Endodermal cell (in vitro differentiated cells): ENCODE measurements around the gene LILRA5. TPM values are rescaled to one million over a fixed set of nuclear protein-coding genes. Genes with fewer than 3 reads are reported as not detected.

ENCODE experiments used
- DNase-seq: peaks from one replicate; pipeline ENCODE4 v3.0.0-alpha.2; 2017
- H3K27ac ChIP-seq: 2 replicates; pipeline ENCODE4 v1.5.1; 2013; ENCODE audit warnings: mild to moderate bottlenecking, low read depth, low read length, moderate library complexity
- H3K27me3 ChIP-seq: 2 replicates; pipeline ENCODE4 v1.6.1; 2013; ENCODE audit warnings: mild to moderate bottlenecking, low read length, moderate library complexity; ENCODE audit not compliant: insufficient read depth, control insufficient read depth, poor library complexity, severe bottlenecking
- H3K36me3 ChIP-seq: 2 replicates; pipeline ENCODE4 v1.7.0; 2013; ENCODE audit warnings: mild to moderate bottlenecking, low read length, moderate library complexity; ENCODE audit not compliant: control insufficient read depth, insufficient read depth
- H3K4me1 ChIP-seq: one replicate; pipeline ENCODE4 v1.7.0; 2013; ENCODE audit warnings: low read length; ENCODE audit not compliant: control insufficient read depth, insufficient read depth
- H3K4me3 ChIP-seq: 2 replicates; pipeline ENCODE4 v1.5.1; 2013; ENCODE audit warnings: mild to moderate bottlenecking, low read length, moderate library complexity
- H3K9ac ChIP-seq: 2 replicates; pipeline ENCODE4 v1.6.1; 2013; ENCODE audit warnings: mild to moderate bottlenecking, low read length, moderate library complexity; ENCODE audit not compliant: poor library complexity, severe bottlenecking; ENCODE audit errors: extremely low read depth
- H3K9me3 ChIP-seq: 2 replicates; pipeline ENCODE4 v1.6.1; 2013; ENCODE audit warnings: mild to moderate bottlenecking, low read length, moderate library complexity; ENCODE audit not compliant: control insufficient read depth
- H3K27ac Mint-ChIP-seq: 2 replicates; pipeline ENCODE4 v1.8.0; 2020; ENCODE audit warnings: mixed read lengths
- H3K27me3 Mint-ChIP-seq: 2 replicates; pipeline ENCODE4 v1.8.0; 2021; ENCODE audit warnings: mild to moderate bottlenecking, mixed read lengths; ENCODE audit not compliant: insufficient read depth
- H3K36me3 Mint-ChIP-seq: 2 replicates; pipeline ENCODE4 v1.8.0; 2020; ENCODE audit warnings: low read depth, mixed read lengths
- H3K4me1 Mint-ChIP-seq: 2 replicates; pipeline ENCODE4 v1.8.0; 2020; ENCODE audit warnings: mixed read lengths
- H3K4me3 Mint-ChIP-seq: 2 replicates; pipeline ENCODE4 v1.8.0; 2020; ENCODE audit warnings: mild to moderate bottlenecking, moderate library complexity, mixed read lengths
- H3K9me3 Mint-ChIP-seq: 2 replicates; pipeline ENCODE4 v1.8.0; 2020; ENCODE audit warnings: mild to moderate bottlenecking, mixed read lengths
- WGBS, 2 experiments: methylation state at CpG; one replicate each; pipeline versions ENCODE4 v1.1.5 to v1.1.7; 2013; ENCODE audit warnings: missing lambda C conversion rate in 2 of 2, mixed read lengths in 1 of 2; ENCODE audit not compliant: insufficient coverage in 1 of 2, insufficient read length in 1 of 2; 5-methylcytosine and 5-hydroxymethylcytosine counted together
- total RNA-seq, 2 donors: library from RNA; stranded (reverse); fragmentation: NEBNext Ultra II Directional in 1 of 2; extraction: Animal tissue kit (Norgen Biotek cat#: 25700) in 1 of 2; gene quantifications; 2 replicates in 1 of 2; 3 replicates in 1 of 2; pipeline ENCODE4 v1.2.1, GENCODE V29; 2021
- TF ChIP-seq, protein P1 (sequence below): fragments of 200-600 bp; sonication (generic); conservative IDR thresholded peaks from 2 replicates; pipeline ENCODE4 v1.5.0; 2021; ENCODE audit warnings: antibody characterized with exemption, mild to moderate bottlenecking

LILRA5 gene
- total RNA-seq, 2 donors from 2014 or later = not detected

DNA sequence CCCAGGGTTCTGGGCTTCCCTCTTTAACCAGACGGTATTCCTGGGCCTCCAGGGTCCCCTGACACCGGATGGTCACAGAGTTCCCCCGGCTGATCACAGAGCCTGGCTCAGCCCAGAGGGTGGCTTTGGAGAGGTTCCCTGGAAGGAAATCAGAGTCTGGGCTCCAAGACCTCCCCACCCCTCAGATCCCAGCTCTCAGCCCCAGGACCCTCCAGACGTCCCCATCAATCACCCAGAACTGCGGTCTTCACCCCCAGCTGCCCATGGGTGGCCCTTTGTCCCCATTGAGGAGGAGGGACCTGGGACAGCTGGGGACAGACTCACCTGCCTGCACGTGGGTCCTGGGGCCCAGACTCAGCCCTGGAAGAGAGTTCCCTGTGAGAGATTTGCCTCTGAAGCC, 955 bp downstream of the LILRA5 start:
- peaks cover 4% of the 10 kb centered on the region for H3K9me3 Mint-ChIP-seq
- no peaks in the 10 kb centered on the region for H3K36me3 Mint-ChIP-seq
- H3K27ac ChIP-seq = no peak overlapping the region

DNA sequence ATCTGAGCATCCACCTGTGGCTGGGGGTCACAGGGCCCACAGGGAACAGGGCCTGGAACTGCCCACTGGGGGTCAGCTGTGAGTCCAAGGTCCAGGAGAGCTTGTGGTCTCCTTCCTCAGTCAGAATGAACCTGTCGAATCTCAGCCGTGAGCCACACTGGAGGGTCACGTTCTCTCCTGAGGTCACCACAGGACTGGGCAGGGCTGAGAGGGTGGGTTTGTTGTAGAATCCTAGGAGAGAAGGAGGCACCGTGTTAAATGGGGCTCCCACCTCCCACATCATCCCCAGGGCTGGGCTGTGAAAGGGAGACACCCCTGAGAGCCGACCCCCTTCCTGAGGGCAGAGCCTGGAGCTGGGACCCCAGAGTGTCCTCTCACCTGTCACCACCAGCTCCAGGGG, 1.5 kb downstream of the LILRA5 start:
- WGBS, 2 experiments = 60 to 83% methylated on average over 1 to 4 of the region's 5 CpGs
- H3K27me3 Mint-ChIP-seq = peaks cover 6% of the 10 kb centered on the region
- no peak overlapping the region for H3K4me3 Mint-ChIP-seq
- peaks cover 8% of the 10 kb centered on the region for H3K9me3 Mint-ChIP-seq
- Histone ChIP-seq H3K4me3 (no peak overlapping the region), H3K36me3 (no peaks in the 10 kb centered on the region), H3K27me3 (no peaks in the 10 kb centered on the region), H3K9ac (no peak overlapping the region), H3K27ac (no peak overlapping the region), H3K4me1 (no peaks in the 10 kb centered on the region), H3K9me3 (no peaks in the 10 kb centered on the region)
- no peak overlapping the region for H3K27ac Mint-ChIP-seq
- no peaks in the 10 kb centered on the region for H3K36me3 Mint-ChIP-seq
- TF ChIP-seq, protein P1, sequence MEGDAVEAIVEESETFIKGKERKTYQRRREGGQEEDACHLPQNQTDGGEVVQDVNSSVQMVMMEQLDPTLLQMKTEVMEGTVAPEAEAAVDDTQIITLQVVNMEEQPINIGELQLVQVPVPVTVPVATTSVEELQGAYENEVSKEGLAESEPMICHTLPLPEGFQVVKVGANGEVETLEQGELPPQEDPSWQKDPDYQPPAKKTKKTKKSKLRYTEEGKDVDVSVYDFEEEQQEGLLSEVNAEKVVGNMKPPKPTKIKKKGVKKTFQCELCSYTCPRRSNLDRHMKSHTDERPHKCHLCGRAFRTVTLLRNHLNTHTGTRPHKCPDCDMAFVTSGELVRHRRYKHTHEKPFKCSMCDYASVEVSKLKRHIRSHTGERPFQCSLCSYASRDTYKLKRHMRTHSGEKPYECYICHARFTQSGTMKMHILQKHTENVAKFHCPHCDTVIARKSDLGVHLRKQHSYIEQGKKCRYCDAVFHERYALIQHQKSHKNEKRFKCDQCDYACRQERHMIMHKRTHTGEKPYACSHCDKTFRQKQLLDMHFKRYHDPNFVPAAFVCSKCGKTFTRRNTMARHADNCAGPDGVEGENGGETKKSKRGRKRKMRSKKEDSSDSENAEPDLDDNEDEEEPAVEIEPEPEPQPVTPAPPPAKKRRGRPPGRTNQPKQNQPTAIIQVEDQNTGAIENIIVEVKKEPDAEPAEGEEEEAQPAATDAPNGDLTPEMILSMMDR = no peak
- H3K4me1 Mint-ChIP-seq = no peaks in the 10 kb centered on the region
- DNase-seq = no peak

More for the DNA sequence above, 955 bp downstream of the LILRA5 start:
- Histone ChIP-seq H3K27me3 (no peaks in the 10 kb centered on the region), H3K4me3 (no peak overlapping the region), H3K4me1 (no peaks in the 10 kb centered on the region), H3K9me3 (no peaks in the 10 kb centered on the region), H3K9ac (no peak overlapping the region), H3K36me3 (no peaks in the 10 kb centered on the region)
- DNase-seq = no peak
- TF ChIP-seq, protein P1 = no peak
- WGBS, 2 experiments = 75 to 83% methylated on average over 5 to 6 of the region's 6 CpGs
- Mint-ChIP-seq H3K4me3 (no peak overlapping the region), H3K27me3 (peaks cover 6% of the 10 kb centered on the region), H3K27ac (no peak overlapping the region), H3K4me1 (no peaks in the 10 kb centered on the region)

DNA sequence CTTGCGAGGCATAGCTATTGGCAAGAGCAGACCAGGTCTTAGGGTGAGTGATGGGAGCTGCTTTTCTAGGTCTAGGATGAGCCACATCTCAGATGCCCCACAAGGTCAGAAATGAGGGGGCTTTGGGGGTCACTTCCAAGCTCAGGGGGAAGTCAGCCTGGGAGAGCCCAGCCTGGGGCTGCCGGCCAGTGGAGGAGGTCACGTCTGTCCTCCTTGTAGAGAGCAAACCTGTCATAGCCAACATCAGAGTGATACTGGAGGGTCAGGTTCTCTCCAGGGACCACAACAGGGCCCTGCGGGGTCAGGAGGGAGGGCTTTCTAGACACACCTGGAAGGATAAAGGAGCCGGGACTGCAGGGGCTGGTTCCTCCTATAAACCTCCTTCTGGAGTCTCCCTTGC, 2.4 kb downstream of the LILRA5 start:
- no peak overlapping the region for H3K27ac ChIP-seq
- H3K36me3 Mint-ChIP-seq = no peaks in the 10 kb centered on the region
- peaks cover 8% of the 10 kb centered on the region for H3K9me3 Mint-ChIP-seq
- no peaks in the 10 kb centered on the region for H3K9me3 ChIP-seq
- DNase-seq = no peak
- no peak overlapping the region for H3K27ac Mint-ChIP-seq
- H3K4me3 ChIP-seq = no peak overlapping the region
- no peaks in the 10 kb centered on the region for H3K4me1 Mint-ChIP-seq
- TF ChIP-seq, protein P1 = no peak
- H3K27me3 ChIP-seq = no peaks in the 10 kb centered on the region
- no peak overlapping the region for H3K9ac ChIP-seq
- peaks cover 8% of the 10 kb centered on the region for H3K27me3 Mint-ChIP-seq
- H3K36me3 ChIP-seq = no peaks in the 10 kb centered on the region
- WGBS, 2 experiments = 70 to 80% methylated on average over 1 to 5 of the region's 5 CpGs
- no peaks in the 10 kb centered on the region for H3K4me1 ChIP-seq
- no peak overlapping the region for H3K4me3 Mint-ChIP-seq
